ENCODE data around the gene CAMTA1. TPM values are rescaled to one million over a fixed set of nuclear protein-coding genes. Genes with fewer than 3 reads are reported as not detected.

Gene CAMTA1
- total RNA-seq, 1 experiment from 2014 or later, result 69.5 TPM

DNA sequence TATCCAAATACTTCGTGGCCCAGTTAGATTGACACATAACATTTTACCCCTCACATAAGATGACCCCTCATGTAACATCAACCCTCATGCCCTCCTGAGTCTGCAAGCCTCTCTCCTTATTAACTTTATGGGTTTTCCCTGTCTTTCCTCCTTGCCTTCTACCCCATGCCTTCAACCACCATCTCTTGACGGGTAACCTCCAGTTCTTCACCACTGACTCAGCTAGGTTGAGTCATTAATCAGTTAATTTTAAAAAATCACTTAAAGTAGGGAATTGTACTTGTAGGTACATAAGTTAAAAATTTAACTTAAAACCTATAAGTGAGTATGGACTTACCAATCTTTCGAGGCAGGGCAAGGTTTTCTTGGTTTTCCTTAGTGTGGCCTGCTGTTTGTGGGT is 330.7 kb downstream of the CAMTA1 start (continued):
- TF ChIP-seq, protein P1, sequence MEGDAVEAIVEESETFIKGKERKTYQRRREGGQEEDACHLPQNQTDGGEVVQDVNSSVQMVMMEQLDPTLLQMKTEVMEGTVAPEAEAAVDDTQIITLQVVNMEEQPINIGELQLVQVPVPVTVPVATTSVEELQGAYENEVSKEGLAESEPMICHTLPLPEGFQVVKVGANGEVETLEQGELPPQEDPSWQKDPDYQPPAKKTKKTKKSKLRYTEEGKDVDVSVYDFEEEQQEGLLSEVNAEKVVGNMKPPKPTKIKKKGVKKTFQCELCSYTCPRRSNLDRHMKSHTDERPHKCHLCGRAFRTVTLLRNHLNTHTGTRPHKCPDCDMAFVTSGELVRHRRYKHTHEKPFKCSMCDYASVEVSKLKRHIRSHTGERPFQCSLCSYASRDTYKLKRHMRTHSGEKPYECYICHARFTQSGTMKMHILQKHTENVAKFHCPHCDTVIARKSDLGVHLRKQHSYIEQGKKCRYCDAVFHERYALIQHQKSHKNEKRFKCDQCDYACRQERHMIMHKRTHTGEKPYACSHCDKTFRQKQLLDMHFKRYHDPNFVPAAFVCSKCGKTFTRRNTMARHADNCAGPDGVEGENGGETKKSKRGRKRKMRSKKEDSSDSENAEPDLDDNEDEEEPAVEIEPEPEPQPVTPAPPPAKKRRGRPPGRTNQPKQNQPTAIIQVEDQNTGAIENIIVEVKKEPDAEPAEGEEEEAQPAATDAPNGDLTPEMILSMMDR (IDR thresholded peaks at IDR 0.05 in 2 of 3, conservative IDR thresholded peaks at IDR 0.05 in 1 of 3; ENCODE audit: borderline replicate concordance in 1 of 3, insufficient read depth in 1 of 3, low read depth in 2 of 3, low read length in 2 of 3), result no peak
- no peak for TF ChIP-seq POLR2A (IDR thresholded peaks at IDR 0.05; ENCODE audit: borderline replicate concordance, extremely low read depth, insufficient read depth, insufficient read length)
- no peak for TF ChIP-seq FOSL1 (IDR thresholded peaks at IDR 0.05; ENCODE audit: low read depth)
- TF ChIP-seq, protein P2, sequence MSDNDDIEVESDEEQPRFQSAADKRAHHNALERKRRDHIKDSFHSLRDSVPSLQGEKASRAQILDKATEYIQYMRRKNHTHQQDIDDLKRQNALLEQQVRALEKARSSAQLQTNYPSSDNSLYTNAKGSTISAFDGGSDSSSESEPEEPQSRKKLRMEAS (IDR thresholded peaks at IDR 0.05), result no peak
- TF ChIP-seq ZFX (IDR thresholded peaks at IDR 0.05), result no peak
- TF ChIP-seq CBX3 (IDR thresholded peaks at IDR 0.05; ENCODE audit: low read depth), result no peak
- no peak for TF ChIP-seq YY1 (IDR thresholded peaks at IDR 0.05; ENCODE audit: extremely low read depth, insufficient replicate concordance, low read depth, low read length)

DNA sequence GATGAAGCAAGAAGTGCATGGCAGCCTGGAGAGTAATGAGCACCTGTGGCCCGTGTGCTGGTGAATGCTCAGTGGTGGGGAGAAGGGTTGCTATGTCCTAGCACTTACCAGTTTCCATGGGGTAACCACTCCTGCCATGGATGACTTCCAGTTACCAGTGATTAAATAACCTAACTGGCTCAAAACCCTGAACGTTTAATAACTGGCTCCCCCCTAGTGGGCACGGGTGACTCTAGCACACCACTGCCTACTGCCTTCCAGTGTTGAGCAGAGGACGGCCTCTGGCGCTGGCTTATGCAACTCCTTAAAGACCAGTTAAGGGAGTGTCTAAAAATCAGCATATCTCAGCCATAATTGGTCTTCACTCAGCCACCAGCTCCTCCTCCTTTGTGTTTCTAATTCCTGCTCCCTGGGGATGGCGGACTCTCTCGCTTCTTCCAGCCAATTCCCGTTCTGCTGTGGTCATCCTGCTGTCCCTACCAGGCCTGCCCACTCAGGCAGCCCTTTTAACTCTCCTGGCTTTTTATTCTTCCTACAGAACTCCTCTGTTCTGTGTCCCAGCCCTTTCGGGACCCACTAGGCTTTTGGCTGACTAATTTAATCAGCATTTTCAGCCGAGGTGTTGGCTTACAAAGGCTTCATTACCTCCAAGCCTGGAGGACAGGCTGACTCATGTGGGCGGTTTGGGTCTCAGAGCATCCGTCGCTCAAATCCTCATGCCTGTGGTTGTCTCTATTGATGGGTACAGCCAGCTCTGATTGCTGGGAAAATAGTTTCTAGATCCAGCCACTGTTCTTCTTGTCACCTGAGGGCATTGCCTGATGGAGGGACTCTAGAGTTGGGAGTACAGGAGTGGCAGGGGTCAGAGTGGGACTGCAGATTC is 332.4 kb downstream of the CAMTA1 start:
- Histone ChIP-seq H3K9me2 (ENCODE audit: insufficient read depth) (no peaks in the 10 kb centered on the region), H3K27me3 (ENCODE audit: insufficient read depth, low read length) (no peaks in the 10 kb centered on the region), H3K9me3 (ENCODE audit: control insufficient read depth in 1 of 2, insufficient read depth in 1 of 2, low read depth in 1 of 2, low read length in 2 of 2) (no peaks in the 10 kb centered on the region), H3K79me2 (ENCODE audit: insufficient read depth, low read length) (no peaks in the 10 kb centered on the region), H3K27ac (ENCODE audit: low read depth, low read length) (peak overlapping the region; percentile 31), H2AFZ (ENCODE audit: low read depth, low read length, poor library complexity, severe bottlenecking) (peak overlapping the region; percentile 94), H3K4me1 (ENCODE audit: control insufficient read depth in 1 of 2, insufficient read depth in 2 of 2, low read length in 2 of 2) (peaks cover 8 to 11% of the 10 kb centered on the region in 2 experiments), H3K9ac (ENCODE audit: low read length) (no peak overlapping the region), H3K36me3 (ENCODE audit: control insufficient read depth in 1 of 2, insufficient read depth in 2 of 2, low read length in 2 of 2) (no peaks in the 10 kb centered on the region), H3K4me2 (ENCODE audit: low read length) (peak overlapping the region; percentile 73), H3K4me3 (replicated peaks in 1 of 2; ENCODE audit: low read depth in 1 of 2, low read length in 2 of 2) (peak overlapping the region; percentile 18 to 42), H4K20me1 (ENCODE audit: insufficient read depth) (no peaks in the 10 kb centered on the region)
- intact Hi-C loops (cut with micrococcal nuclease), result no loop called here
- no TSS peak for BruUV-seq (replicated peaks)
- ATAC-seq (peak; percentile 98), DNase-seq (ENCODE audit: low read depth, low spot score) (peak; percentile 85)
- ChIA-PET RAD21 (ENCODE audit: low non-redundant PET in 1 of 2, low total read pairs in 2 of 2, uncharacterized antibody in 2 of 2, unreplicated experiment in 2 of 2) (no interaction called here), POLR2A (interaction anchor here (0.6 to 0.9 kb wide), 2 partner anchors 15 to 155 kb away, joined by 3 to 5 read pairs; no protein-coding TSS in a partner anchor), CTCF (interaction anchor here (0.6 to 1.4 kb wide), 6 partner anchors 10 to 551 kb away, joined by 3 to 5 read pairs (median 3); no protein-coding TSS in a partner anchor)
- no peak for TF ChIP-seq POLR2A (IDR thresholded peaks at IDR 0.05; ENCODE audit: borderline replicate concordance, extremely low read depth, insufficient read depth, insufficient read length)
- TF ChIP-seq, protein P2 (IDR thresholded peaks at IDR 0.05), result 0 out of 2 replicates have a peak, but pooled peaks have one; percentile 23
- no peak; the same call in 1 of the 2 replicates for TF ChIP-seq SRF (IDR thresholded peaks at IDR 0.05; ENCODE audit: low read depth)
- TF ChIP-seq FOSL1 (IDR thresholded peaks at IDR 0.05; ENCODE audit: low read depth), result no peak
- TF ChIP-seq, protein P1 (IDR thresholded peaks at IDR 0.05 in 2 of 3, conservative IDR thresholded peaks at IDR 0.05 in 1 of 3; ENCODE audit: borderline replicate concordance in 1 of 3, insufficient read depth in 1 of 3, low read depth in 2 of 3, low read length in 2 of 3), result peak; percentile 38 to 65 (median 47)
- peak; percentile 66 for TF ChIP-seq EGR1 (IDR thresholded peaks at IDR 0.05; ENCODE audit: low read depth)
- TF ChIP-seq CEBPB (IDR thresholded peaks at IDR 0.05; ENCODE audit: low read depth), result peak; percentile 85
- TF ChIP-seq RAD21 (IDR thresholded peaks at IDR 0.05; ENCODE audit: low read depth), result peak; percentile 60
- TF ChIP-seq CBX3 (IDR thresholded peaks at IDR 0.05; ENCODE audit: low read depth), result peak; percentile 56; the same call in 1 of the 2 replicates
- TF ChIP-seq POLR2AphosphoS5 (IDR thresholded peaks at IDR 0.05; ENCODE audit: low read depth, low read length), result peak; percentile 49; the same call in 1 of the 2 replicates

Data from HCT116 (cell line).